Breast epithelium (tissue), 3 donors: ENCODE data around the gene LDLRAD3.

Experiments used
- POLR2A ChIP-seq: fragments of 450-650 bp; IDR thresholded peaks from one replicate; pipeline ENCODE4 v1.6.1; 2016; ENCODE audit warnings: antibody characterized with exemption, mild to moderate bottlenecking, moderate library complexity
- TF ChIP-seq, protein P1 (sequence below), 3 donors: fragments of 450-650 bp; IDR thresholded peaks; one replicate each; pipeline ENCODE4 v1.5.1; 2016 to 2017; ENCODE audit warnings: antibody characterized with exemption in 3 of 3, mild to moderate bottlenecking in 3 of 3, moderate library complexity in 3 of 3

DNA sequence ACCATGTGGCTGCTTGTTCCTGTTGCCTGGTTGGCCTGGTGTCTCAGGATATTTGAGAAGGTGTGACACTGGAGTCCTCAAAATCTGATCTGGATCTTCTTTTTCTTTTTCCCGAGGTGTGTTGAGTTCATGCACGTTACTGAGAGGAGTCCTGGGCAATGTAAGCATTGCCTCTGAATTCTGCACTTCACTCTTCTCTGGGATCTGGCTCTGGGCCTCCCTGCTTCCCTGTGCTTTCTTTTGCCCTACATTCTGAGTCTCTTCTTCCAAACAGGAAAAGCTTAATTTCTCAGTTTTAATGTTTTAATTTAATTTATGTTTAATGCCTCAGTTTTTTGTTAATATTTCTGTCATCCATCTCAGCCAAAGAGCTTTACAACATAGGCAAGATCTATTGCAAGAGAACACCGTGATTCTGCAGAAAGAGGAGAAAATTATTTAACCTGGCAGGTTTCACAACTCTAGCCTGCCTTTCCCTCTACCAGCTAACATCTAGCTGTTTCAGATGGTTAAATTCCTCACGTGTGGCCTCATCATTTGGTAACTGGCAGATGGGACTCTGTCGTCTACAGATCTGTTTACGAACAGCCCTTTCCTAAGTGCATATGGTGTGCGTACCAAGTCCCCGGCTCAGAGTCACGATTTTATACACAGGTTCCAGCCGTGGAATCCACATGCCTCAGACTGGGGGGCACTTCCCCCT lies 24.7 kb downstream of the LDLRAD3 start:
- TF ChIP-seq, protein P1, sequence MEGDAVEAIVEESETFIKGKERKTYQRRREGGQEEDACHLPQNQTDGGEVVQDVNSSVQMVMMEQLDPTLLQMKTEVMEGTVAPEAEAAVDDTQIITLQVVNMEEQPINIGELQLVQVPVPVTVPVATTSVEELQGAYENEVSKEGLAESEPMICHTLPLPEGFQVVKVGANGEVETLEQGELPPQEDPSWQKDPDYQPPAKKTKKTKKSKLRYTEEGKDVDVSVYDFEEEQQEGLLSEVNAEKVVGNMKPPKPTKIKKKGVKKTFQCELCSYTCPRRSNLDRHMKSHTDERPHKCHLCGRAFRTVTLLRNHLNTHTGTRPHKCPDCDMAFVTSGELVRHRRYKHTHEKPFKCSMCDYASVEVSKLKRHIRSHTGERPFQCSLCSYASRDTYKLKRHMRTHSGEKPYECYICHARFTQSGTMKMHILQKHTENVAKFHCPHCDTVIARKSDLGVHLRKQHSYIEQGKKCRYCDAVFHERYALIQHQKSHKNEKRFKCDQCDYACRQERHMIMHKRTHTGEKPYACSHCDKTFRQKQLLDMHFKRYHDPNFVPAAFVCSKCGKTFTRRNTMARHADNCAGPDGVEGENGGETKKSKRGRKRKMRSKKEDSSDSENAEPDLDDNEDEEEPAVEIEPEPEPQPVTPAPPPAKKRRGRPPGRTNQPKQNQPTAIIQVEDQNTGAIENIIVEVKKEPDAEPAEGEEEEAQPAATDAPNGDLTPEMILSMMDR (IDR thresholded peaks at IDR 0.05): no peak
- no peak for TF ChIP-seq POLR2A
